Astrocyte of the cerebellum (primary cell): ENCODE measurements around the gene CDC14A.

ENCODE experiments used
- DNase-seq: peaks from one replicate; pipeline ENCODE4 v3.0.0-alpha.2; 2011; ENCODE audit warnings: low read depth
- H3K4me3 ChIP-seq: 2 replicates; pipeline ENCODE4 v1.5.1; 2011; ENCODE audit warnings: mild to moderate bottlenecking, low read depth, low read length, moderate library complexity
- CTCF ChIP-seq: IDR thresholded peaks from 2 replicates; pipeline ENCODE4 v1.5.1; 2012; ENCODE audit warnings: low read length, low read depth, moderate library complexity, mild to moderate bottlenecking; ENCODE audit errors: missing control alignments
- in situ Hi-C: cut with HindIII; loops from 2 replicates; pipeline ENCODE4 v1.10.0; 2017; ENCODE audit warnings: low sequenced_read_pairs

The CDC14A gene

GRCh38 chr1:100538913-100539835 is 186.9 kb downstream of the CDC14A start:
- peak overlapping the region; percentile 30 for H3K4me3 ChIP-seq
- in situ Hi-C loops, result no loop called here
- TF ChIP-seq CTCF, result peak; percentile 30
- DNase-seq, result no peak

- in situ Hi-C loops, result no loop called here
- H3K4me3 ChIP-seq, result peak overlapping the region; percentile 25
- no peak for DNase-seq
- TF ChIP-seq CTCF, result no peak
Measured at GRCh38 chr1:100539836-100540536, 187.7 kb downstream of the CDC14A start.

GRCh38 chr1:100542285-100542684 is 190.0 kb downstream of the CDC14A start:
- in situ Hi-C loops, result no loop called here
- no peak for TF ChIP-seq CTCF
- no peak for DNase-seq
- no peak overlapping the region for H3K4me3 ChIP-seq

GRCh38 chr1:100543640-100544039 is 191.3 kb downstream of the CDC14A start:
- H3K4me3 ChIP-seq, result no peak overlapping the region
- in situ Hi-C loops, result no loop called here
- no peak for DNase-seq
- TF ChIP-seq CTCF, result no peak

- no peak for DNase-seq
- in situ Hi-C loops, result no loop called here
- no peak overlapping the region for H3K4me3 ChIP-seq
- TF ChIP-seq CTCF, result no peak
Measured at GRCh38 chr1:100544791-100545190, 192.5 kb downstream of the CDC14A start.

- TF ChIP-seq CTCF, result no peak
- no peak for DNase-seq
- in situ Hi-C loops, result no loop called here
- H3K4me3 ChIP-seq, result no peak overlapping the region
Measured at GRCh38 chr1:100545855-100546254, 193.5 kb downstream of the CDC14A start.
